GM23338 (cell line): ENCODE results near the gene HOXD8.

Experiments
- CTCF ChIP-seq, 2 experiments: fragments of 200-600 bp in 1 of 2; sonication (generic) in 1 of 2; conservative IDR thresholded peaks; 2 replicates each; pipeline versions ENCODE4 v1.5.1 to v1.6.1; 2016 to 2017; ENCODE audit warnings: antibody characterized with exemption in 2 of 2, low read depth in 2 of 2, mild to moderate bottlenecking in 2 of 2, moderate library complexity in 1 of 2
- EZH2 ChIP-seq: fragments of 200-600 bp; sonication (generic); IDR thresholded peaks from one replicate; pipeline ENCODE4 v1.8.0; 2017; ENCODE audit warnings: antibody characterized with exemption, mild to moderate bottlenecking, low read depth; ENCODE audit not compliant: unreplicated experiment
- REST ChIP-seq: IDR thresholded peaks from one replicate; pipeline ENCODE4 v1.6.1; 2018; ENCODE audit warnings: antibody characterized with exemption; ENCODE audit not compliant: unreplicated experiment

DNA sequence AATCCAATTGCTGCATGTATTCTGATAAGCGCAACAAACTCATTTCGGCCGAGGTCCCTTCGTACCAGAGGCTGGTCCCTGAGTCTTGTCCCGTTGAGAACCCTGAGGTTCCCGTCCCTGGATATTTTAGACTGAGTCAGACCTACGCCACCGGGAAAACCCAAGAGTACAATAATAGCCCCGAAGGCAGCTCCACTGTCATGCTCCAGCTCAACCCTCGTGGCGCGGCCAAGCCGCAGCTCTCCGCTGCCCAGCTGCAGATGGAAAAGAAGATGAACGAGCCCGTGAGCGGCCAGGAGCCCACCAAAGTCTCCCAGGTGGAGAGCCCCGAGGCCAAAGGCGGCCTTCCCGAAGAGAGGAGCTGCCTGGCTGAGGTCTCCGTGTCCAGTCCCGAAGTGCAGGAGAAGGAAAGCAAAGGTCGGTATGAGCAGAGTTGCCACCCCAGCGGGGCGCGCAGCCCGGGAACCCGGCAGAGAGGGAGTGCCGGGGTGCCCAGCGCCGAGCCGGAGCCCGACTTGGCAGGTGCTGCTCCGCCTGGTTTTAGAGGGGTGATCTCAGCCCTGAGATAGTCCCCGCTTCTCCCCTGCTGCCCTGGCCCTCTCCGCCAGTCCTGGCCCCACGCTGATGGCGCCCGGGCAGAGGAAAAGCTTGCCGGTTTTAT, 12.2 kb upstream of the HOXD8 start:
- TF ChIP-seq CTCF (conservative IDR thresholded peaks at IDR 0.05; ENCODE audit: low read depth in 2 of 2) (no peak), REST (no peak), EZH2 (peak; percentile 42)
